Keratinocyte (primary cell): ENCODE measurements around the gene DGKI. TPM values are rescaled to one million over a fixed set of nuclear protein-coding genes. Genes with fewer than 3 reads are reported as not detected.

Source experiments
- DNase-seq: peaks from one replicate; pipeline ENCODE4 v3.0.0-alpha.2; 2011; ENCODE audit warnings: low read depth, missing footprints, low spot score
- FAIRE-seq: peaks from 2 replicates; lab custom pipeline; 2011; peaks lifted over from hg19 to GRCh38; lab: Jason Lieb, UNC
- H2AFZ ChIP-seq: 2 replicates; pipeline ENCODE4 v1.6.0; 2012; ENCODE audit warnings: low read length, control low read depth, inconsistent platforms; ENCODE audit not compliant: control insufficient read depth
- H3K27ac ChIP-seq: 2 replicates; pipeline ENCODE4 v1.5.1; 2011; ENCODE audit warnings: low read length; ENCODE audit not compliant: control insufficient read depth, insufficient read depth
- H3K27me3 ChIP-seq: 3 replicates; pipeline ENCODE4 v1.6.0; 2011; ENCODE audit warnings: low read length; ENCODE audit not compliant: control insufficient read depth, insufficient read depth; ENCODE audit errors: extremely low read depth
- H3K36me3 ChIP-seq, 2 experiments: 2 replicates in 1 of 2; 3 replicates in 1 of 2; pipeline ENCODE4 v1.5.1; 2011; ENCODE audit warnings: low read length in 2 of 2, mild to moderate bottlenecking in 1 of 2; ENCODE audit not compliant: control insufficient read depth in 2 of 2, insufficient read depth in 2 of 2; ENCODE audit errors: extremely low read depth in 1 of 2
- H3K4me1 ChIP-seq: 3 replicates; pipeline ENCODE4 v1.5.1; 2011; ENCODE audit warnings: low read length; ENCODE audit not compliant: control insufficient read depth, insufficient read depth; ENCODE audit errors: extremely low read depth
- H3K4me2 ChIP-seq: 3 replicates; pipeline ENCODE4 v1.6.0; 2011; ENCODE audit warnings: low read depth, low read length; ENCODE audit not compliant: control insufficient read depth, insufficient read depth; ENCODE audit errors: extremely low read depth
- H3K4me3 ChIP-seq, 3 experiments: fragments of 200-600 bp in 1 of 3; sonication (generic) in 1 of 3; 2 replicates in 2 of 3; 3 replicates in 1 of 3; pipeline ENCODE4 v1.5.1; 2011 to 2016; ENCODE audit warnings: low read length in 3 of 3, mild to moderate bottlenecking in 3 of 3, control low read depth in 2 of 3, inconsistent platforms in 1 of 3, low read depth in 1 of 3, mixed read lengths in 1 of 3, mixed run types in 1 of 3, moderate library complexity in 1 of 3; ENCODE audit not compliant: control insufficient read depth in 2 of 3, insufficient read depth in 2 of 3; ENCODE audit errors: extremely low read depth in 1 of 3
- H3K79me2 ChIP-seq: 2 replicates; pipeline ENCODE4 v1.6.0; 2012; ENCODE audit warnings: low read length; ENCODE audit not compliant: control insufficient read depth, insufficient read depth
- H3K9ac ChIP-seq: 3 replicates; pipeline ENCODE4 v1.6.0; 2011; ENCODE audit warnings: low read length; ENCODE audit not compliant: control insufficient read depth, insufficient read depth; ENCODE audit errors: extremely low read depth
- H3K9me1 ChIP-seq: 3 replicates; pipeline ENCODE4 v1.6.0; 2011; ENCODE audit warnings: low read length; ENCODE audit not compliant: control insufficient read depth, insufficient read depth; ENCODE audit errors: extremely low read depth
- H3K9me3 ChIP-seq: 2 replicates; pipeline ENCODE4 v1.5.1; 2012; ENCODE audit warnings: low read depth, low read length; ENCODE audit not compliant: control insufficient read depth
- H4K20me1 ChIP-seq: 3 replicates; pipeline ENCODE4 v1.6.0; 2011; ENCODE audit warnings: low read length; ENCODE audit not compliant: control insufficient read depth, insufficient read depth; ENCODE audit errors: extremely low read depth
- EZH2 ChIP-seq: IDR thresholded peaks from one replicate; pipeline ENCODE4 v1.6.1; 2012; ENCODE audit warnings: inconsistent platforms, mild to moderate bottlenecking, low read length, moderate library complexity
- dilution Hi-C: fragments of 300-500 bp; cut with MboI; formaldehyde crosslinking; loops from one replicate; pipeline ENCODE4 v1.7.0; 2020; ENCODE audit warnings: low sequenced_read_pairs; ENCODE audit not compliant: extremely low pct_ligation_motif_present
- polyA plus RNA-seq, 5 experiments: library from polyadenylated mRNA; depleted of rRNA in 3 of 5; stranded (reverse) in 3 of 5; stranded (forward) in 1 of 5; unstranded in 1 of 5; fragments of >200 nt; gene quantifications; 1 replicate in 1 of 5; 2 replicates in 3 of 5; 3 replicates in 1 of 5; pipeline versions ENCODE4 v1.2.1 to v1.2.3, GENCODE V29; 2011 to 2012; ENCODE audit warnings: missing spikeins in 2 of 5, low read depth in 1 of 5, low replicate concordance in 1 of 5
- TF ChIP-seq, protein P1 (sequence below), 3 experiments: IDR thresholded peaks in 1 of 3; conservative IDR thresholded peaks in 1 of 3; optimal IDR thresholded peaks in 1 of 3; 2 replicates in 2 of 3; 3 replicates in 1 of 3; pipeline versions ENCODE3 to v1.5.1; 2011; ENCODE audit warnings: low read length in 3 of 3, mild to moderate bottlenecking in 3 of 3, moderate library complexity in 2 of 3, control low read depth in 1 of 3, inconsistent platforms in 1 of 3; ENCODE audit not compliant: insufficient read depth in 2 of 3; ENCODE audit errors: extremely low read depth in 1 of 3

DGKI gene
- polyA plus RNA-seq, 1 donor (not counting 4 experiments of a cell fraction or from before 2014, with no cell fraction given), result 0.14 TPM

DNA sequence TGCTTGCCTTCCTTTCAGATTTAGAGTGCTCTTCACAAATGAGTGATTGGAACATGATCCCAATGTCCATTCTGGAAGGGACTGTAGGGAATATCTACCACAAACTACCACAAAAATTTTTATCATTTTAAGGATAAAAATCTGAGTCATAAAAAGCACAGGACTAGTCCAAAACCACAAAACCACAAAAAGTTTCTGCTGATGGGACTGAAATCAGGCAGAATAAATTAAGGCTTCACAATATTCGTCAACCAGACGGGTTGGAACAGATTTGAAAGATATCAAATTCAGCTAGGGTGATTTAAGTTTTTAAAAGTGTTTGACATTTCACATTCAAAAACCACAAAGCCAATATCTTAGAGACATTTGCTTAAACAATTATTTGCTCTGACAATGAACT lies 403.2 kb downstream of the DGKI start:
- H3K4me2 ChIP-seq, result no peak overlapping the region
- no peaks in the 10 kb centered on the region for H3K4me1 ChIP-seq
- H3K9me3 ChIP-seq, result no peaks in the 10 kb centered on the region

DNA sequence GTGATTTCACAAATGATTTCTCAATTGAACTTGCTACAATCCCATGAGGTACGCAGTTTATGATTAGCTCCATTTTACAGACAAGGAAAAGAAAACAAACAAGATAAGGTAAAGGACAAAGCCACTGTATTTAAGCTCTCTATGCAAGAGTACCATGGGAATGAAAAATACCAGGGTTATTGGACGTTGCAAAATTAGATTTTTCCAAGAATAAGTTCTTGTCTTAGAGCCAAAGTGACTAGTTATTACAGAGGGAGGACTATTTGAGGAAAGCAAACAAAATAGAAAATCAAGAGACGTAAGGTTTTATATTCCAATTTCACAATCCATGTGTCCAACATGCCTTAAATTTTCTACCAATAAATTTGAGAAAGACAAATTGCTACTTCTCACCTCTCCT lies 405.3 kb downstream of the DGKI start:
- FAIRE-seq, result no peak
- Histone ChIP-seq H3K79me2 (no peaks in the 10 kb centered on the region), H3K4me2 (no peak overlapping the region), H3K9me3 (no peaks in the 10 kb centered on the region), H3K9me1 (no peaks in the 10 kb centered on the region), H3K36me3 (no peaks in the 10 kb centered on the region), H3K9ac (no peak overlapping the region), H3K27ac (no peak overlapping the region), H2AFZ (no peak overlapping the region), H3K4me1 (no peaks in the 10 kb centered on the region), H3K27me3 (no peaks in the 10 kb centered on the region), H4K20me1 (no peaks in the 10 kb centered on the region), H3K4me3 (no peak overlapping the region)
- no peak for DNase-seq
- dilution Hi-C loops, result no loop called here
- TF ChIP-seq, protein P1, sequence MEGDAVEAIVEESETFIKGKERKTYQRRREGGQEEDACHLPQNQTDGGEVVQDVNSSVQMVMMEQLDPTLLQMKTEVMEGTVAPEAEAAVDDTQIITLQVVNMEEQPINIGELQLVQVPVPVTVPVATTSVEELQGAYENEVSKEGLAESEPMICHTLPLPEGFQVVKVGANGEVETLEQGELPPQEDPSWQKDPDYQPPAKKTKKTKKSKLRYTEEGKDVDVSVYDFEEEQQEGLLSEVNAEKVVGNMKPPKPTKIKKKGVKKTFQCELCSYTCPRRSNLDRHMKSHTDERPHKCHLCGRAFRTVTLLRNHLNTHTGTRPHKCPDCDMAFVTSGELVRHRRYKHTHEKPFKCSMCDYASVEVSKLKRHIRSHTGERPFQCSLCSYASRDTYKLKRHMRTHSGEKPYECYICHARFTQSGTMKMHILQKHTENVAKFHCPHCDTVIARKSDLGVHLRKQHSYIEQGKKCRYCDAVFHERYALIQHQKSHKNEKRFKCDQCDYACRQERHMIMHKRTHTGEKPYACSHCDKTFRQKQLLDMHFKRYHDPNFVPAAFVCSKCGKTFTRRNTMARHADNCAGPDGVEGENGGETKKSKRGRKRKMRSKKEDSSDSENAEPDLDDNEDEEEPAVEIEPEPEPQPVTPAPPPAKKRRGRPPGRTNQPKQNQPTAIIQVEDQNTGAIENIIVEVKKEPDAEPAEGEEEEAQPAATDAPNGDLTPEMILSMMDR (optimal IDR thresholded peaks at IDR 0.05 in 1 of 3, IDR thresholded peaks at IDR 0.05 in 1 of 3, conservative IDR thresholded peaks at IDR 0.05 in 1 of 3; ENCODE audit: extremely low read depth in 1 of 3, insufficient read depth in 2 of 3, low read length in 3 of 3), result no peak
- TF ChIP-seq EZH2, result no peak

More for the DNA sequence above, 403.2 kb downstream of the DGKI start:
- FAIRE-seq (no peak), DNase-seq (no peak)
- TF ChIP-seq, protein P1 (optimal IDR thresholded peaks at IDR 0.05 in 1 of 3, IDR thresholded peaks at IDR 0.05 in 1 of 3, conservative IDR thresholded peaks at IDR 0.05 in 1 of 3; ENCODE audit: extremely low read depth in 1 of 3, insufficient read depth in 2 of 3, low read length in 3 of 3), result no peak
- no peak for TF ChIP-seq EZH2
- Histone ChIP-seq H4K20me1 (no peaks in the 10 kb centered on the region), H2AFZ (no peak overlapping the region), H3K9me1 (no peaks in the 10 kb centered on the region), H3K27ac (no peak overlapping the region), H3K9ac (no peak overlapping the region), H3K4me3 (no peak overlapping the region), H3K36me3 (no peaks in the 10 kb centered on the region), H3K27me3 (no peaks in the 10 kb centered on the region), H3K79me2 (no peaks in the 10 kb centered on the region)
- dilution Hi-C loops, result no loop called here
